ENCODE data around the gene ECT2. TPM values are rescaled to one million over a fixed set of nuclear protein-coding genes. Genes with fewer than 3 reads are reported as not detected.
"Not testable (repeated sequence)": the region's sequence is repeated elsewhere in the genome, so short reads cannot be mapped to it uniquely, and the experiment has no call there.

ECT2 gene
- total RNA-seq, 2 donors from 2014 or later = 10.3 to 12.1 TPM

- no peak overlapping the region for H3K4me3 ChIP-seq
- no peaks in the 10 kb centered on the region for H3K4me1 ChIP-seq (replicated peaks)
- H3K9me3 ChIP-seq = no peaks in the 10 kb centered on the region
- no peak for DNase-seq (ENCODE audit: low spot score)
- no peak overlapping the region for H3K27ac ChIP-seq
- H3K36me3 ChIP-seq = no peaks in the 10 kb centered on the region
- 100% methylated on average over 1 of the region's 1 CpG for WGBS
- no peaks in the 10 kb centered on the region for H3K27me3 ChIP-seq (replicated peaks; ENCODE audit: insufficient read depth)
- intact Hi-C loops (cut with DNase I) = no loop called here
- TF ChIP-seq CTCF (IDR thresholded peaks at IDR 0.05) (no peak), POLR2A (IDR thresholded peaks at IDR 0.05) (no peak), POLR2AphosphoS5 (IDR thresholded peaks at IDR 0.05) (no peak)
These were observed 2.6 kb downstream of the ECT2 start for GRCh38 chr3:172753125-172753524.

- intact Hi-C loops (cut with DNase I); H3K27me3 ChIP-seq (replicated peaks; ENCODE audit: insufficient read depth); H3K27ac ChIP-seq; H3K36me3 ChIP-seq; H3K4me1 ChIP-seq (replicated peaks); H3K9me3 ChIP-seq; DNase-seq (ENCODE audit: low spot score); H3K4me3 ChIP-seq: not testable (repeated sequence)
- 97% methylated on average over 6 of the region's 6 CpGs for WGBS
These were observed 9.9 kb downstream of the ECT2 start for GRCh38 chr3:172760416-172760815.

GRCh38 chr3:172766241-172766640 lies 15.7 kb downstream of the ECT2 start:
- WGBS = 80% methylated on average over 2 of the region's 2 CpGs
- H3K27me3 ChIP-seq (replicated peaks; ENCODE audit: insufficient read depth) = no peaks in the 10 kb centered on the region
- intact Hi-C loops (cut with DNase I) = no loop called here
- no peaks in the 10 kb centered on the region for H3K36me3 ChIP-seq
- DNase-seq (ENCODE audit: low spot score) = no peak
- H3K9me3 ChIP-seq = no peaks in the 10 kb centered on the region
- no peak for TF ChIP-seq POLR2AphosphoS5 (IDR thresholded peaks at IDR 0.05)
- no peak for TF ChIP-seq CTCF (IDR thresholded peaks at IDR 0.05)
- TF ChIP-seq POLR2A (IDR thresholded peaks at IDR 0.05) = no peak
- H3K27ac ChIP-seq = no peak overlapping the region
- H3K4me3 ChIP-seq = no peak overlapping the region
- H3K4me1 ChIP-seq (replicated peaks) = no peaks in the 10 kb centered on the region

GRCh38 chr3:172766718-172767405 lies 16.3 kb downstream of the ECT2 start:
- Histone ChIP-seq H3K27ac (no peak overlapping the region), H3K4me1 (replicated peaks) (no peaks in the 10 kb centered on the region), H3K27me3 (replicated peaks; ENCODE audit: insufficient read depth) (no peaks in the 10 kb centered on the region), H3K4me3 (no peak overlapping the region), H3K9me3 (no peaks in the 10 kb centered on the region), H3K36me3 (no peaks in the 10 kb centered on the region)
- 90% methylated on average over 10 of the region's 10 CpGs for WGBS
- intact Hi-C loops (cut with DNase I) = no loop called here
- no peak for DNase-seq (ENCODE audit: low spot score)
- TF ChIP-seq CTCF (IDR thresholded peaks at IDR 0.05) (no peak), POLR2AphosphoS5 (IDR thresholded peaks at IDR 0.05) (no peak), POLR2A (IDR thresholded peaks at IDR 0.05) (no peak)

- Histone ChIP-seq H3K27ac (no peak overlapping the region), H3K27me3 (replicated peaks; ENCODE audit: insufficient read depth) (no peaks in the 10 kb centered on the region), H3K4me1 (replicated peaks) (no peaks in the 10 kb centered on the region), H3K9me3 (no peaks in the 10 kb centered on the region), H3K4me3 (no peak overlapping the region), H3K36me3 (no peaks in the 10 kb centered on the region)
- no peak for TF ChIP-seq POLR2A (IDR thresholded peaks at IDR 0.05)
- no peak for TF ChIP-seq CTCF (IDR thresholded peaks at IDR 0.05)
- no peak for TF ChIP-seq POLR2AphosphoS5 (IDR thresholded peaks at IDR 0.05)
- no peak for DNase-seq (ENCODE audit: low spot score)
- 93% methylated on average over 1 of the region's 1 CpG for WGBS
- intact Hi-C loops (cut with DNase I) = no loop called here
These were observed 19.9 kb downstream of the ECT2 start for GRCh38 chr3:172770382-172770781.
